SU-DHL-6 (cell line): ENCODE data around the gene DENND5B.

Experiments
- H2AFZ ChIP-seq: fragments of 200-600 bp; sonication (generic); 2 replicates; pipeline ENCODE4 v1.6.1; 2014; ENCODE audit warnings: low read depth, mild to moderate bottlenecking, moderate library complexity, mixed read lengths, antibody characterized with exemption, low read length; ENCODE audit not compliant: severe bottlenecking
- H3F3A ChIP-seq: fragments of 200-600 bp; shearing (Covaris generic); 2 replicates; pipeline ENCODE4 v1.6.0; 2016; ENCODE audit warnings: antibody characterized with exemption, mild to moderate bottlenecking; ENCODE audit not compliant: insufficient read depth
- H3K27ac ChIP-seq: fragments of 200-600 bp; sonication (generic); 2 replicates; pipeline ENCODE4 v1.5.1; 2016; ENCODE audit warnings: low read depth, mild to moderate bottlenecking, low read length, moderate library complexity, mixed read lengths
- H3K27me3 ChIP-seq: fragments of 200-600 bp; sonication (generic), shearing (Covaris generic); 2 replicates; pipeline ENCODE4 v1.6.0; 2014; ENCODE audit warnings: mild to moderate bottlenecking, low read length
- H3K36me3 ChIP-seq: fragments of 200-600 bp; sonication (generic); 2 replicates; pipeline ENCODE4 v1.6.1; 2014; ENCODE audit warnings: mild to moderate bottlenecking, low read length, mixed read lengths
- H3K4me2 ChIP-seq: fragments of 300-600, 200-600 bp; shearing (Covaris generic), sonication (generic); 2 replicates; pipeline ENCODE4 v1.6.0; 2014; ENCODE audit warnings: low read length, low read depth, mild to moderate bottlenecking; ENCODE audit not compliant: poor library complexity, severe bottlenecking
- H3K4me3 ChIP-seq: fragments of 200-600 bp; sonication (generic); 2 replicates; pipeline ENCODE4 v1.5.1; 2014; ENCODE audit warnings: antibody characterized with exemption, low read length, mild to moderate bottlenecking, mixed read lengths; ENCODE audit not compliant: insufficient read depth, poor library complexity, severe bottlenecking
- H3K79me2 ChIP-seq: fragments of 200-600 bp; sonication (generic); 2 replicates; pipeline ENCODE4 v1.6.1; 2014; ENCODE audit warnings: mild to moderate bottlenecking, low read length, moderate library complexity; ENCODE audit not compliant: insufficient read depth
- H3K9ac ChIP-seq: fragments of 200-600 bp; sonication (generic); 2 replicates; pipeline ENCODE4 v1.7.0; 2014; ENCODE audit warnings: mild to moderate bottlenecking, low read length
- H3K9me2 ChIP-seq: fragments of 200-600 bp; sonication (generic); replicated peaks from 2 replicates; pipeline ENCODE4 v1.6.1; 2014; ENCODE audit warnings: low read length; ENCODE audit not compliant: insufficient read depth
- H3K9me3 ChIP-seq: fragments of 200-600 bp; sonication (generic); 2 replicates; pipeline ENCODE4 v1.6.1; 2014; ENCODE audit warnings: low read length, mixed read lengths; ENCODE audit not compliant: insufficient read depth
- H4K20me1 ChIP-seq: fragments of 200-600 bp; sonication (generic); 2 replicates; pipeline ENCODE4 v1.6.1; 2014; ENCODE audit warnings: low read depth, mild to moderate bottlenecking, antibody characterized with exemption, low read length, moderate library complexity, mixed read lengths
- EZH2phosphoT487 ChIP-seq: fragments of 200-600 bp; sonication (generic), shearing (Covaris generic); conservative IDR thresholded peaks from 2 replicates; pipeline ENCODE4 v1.6.1; 2018; ENCODE audit warnings: mild to moderate bottlenecking, antibody characterized with exemption, low read length, moderate library complexity, mixed read lengths
- TF ChIP-seq, protein P1 (sequence below): fragments of 200-600 bp; sonication (generic); IDR thresholded peaks from one replicate; pipeline ENCODE4 v1.5.1; 2017; ENCODE audit warnings: antibody characterized with exemption, mild to moderate bottlenecking, low read length, moderate library complexity; ENCODE audit not compliant: insufficient read depth, poor library complexity, severe bottlenecking

Gene DENND5B

GRCh38 chr12:31366104-31366621, 224.8 kb downstream of the DENND5B start:
- Histone ChIP-seq H2AFZ (no peak overlapping the region), H3K9me3 (no peaks in the 10 kb centered on the region), H3K36me3 (no peaks in the 10 kb centered on the region), H3F3A (no peaks in the 10 kb centered on the region), H4K20me1 (no peaks in the 10 kb centered on the region), H3K9me2 (no peaks in the 10 kb centered on the region), H3K4me3 (no peak overlapping the region), H3K79me2 (no peaks in the 10 kb centered on the region), H3K4me2 (no peak overlapping the region), H3K27ac (no peak overlapping the region), H3K27me3 (no peaks in the 10 kb centered on the region), H3K9ac (no peak overlapping the region)
- no peak for TF ChIP-seq EZH2phosphoT487
- TF ChIP-seq, protein P1, sequence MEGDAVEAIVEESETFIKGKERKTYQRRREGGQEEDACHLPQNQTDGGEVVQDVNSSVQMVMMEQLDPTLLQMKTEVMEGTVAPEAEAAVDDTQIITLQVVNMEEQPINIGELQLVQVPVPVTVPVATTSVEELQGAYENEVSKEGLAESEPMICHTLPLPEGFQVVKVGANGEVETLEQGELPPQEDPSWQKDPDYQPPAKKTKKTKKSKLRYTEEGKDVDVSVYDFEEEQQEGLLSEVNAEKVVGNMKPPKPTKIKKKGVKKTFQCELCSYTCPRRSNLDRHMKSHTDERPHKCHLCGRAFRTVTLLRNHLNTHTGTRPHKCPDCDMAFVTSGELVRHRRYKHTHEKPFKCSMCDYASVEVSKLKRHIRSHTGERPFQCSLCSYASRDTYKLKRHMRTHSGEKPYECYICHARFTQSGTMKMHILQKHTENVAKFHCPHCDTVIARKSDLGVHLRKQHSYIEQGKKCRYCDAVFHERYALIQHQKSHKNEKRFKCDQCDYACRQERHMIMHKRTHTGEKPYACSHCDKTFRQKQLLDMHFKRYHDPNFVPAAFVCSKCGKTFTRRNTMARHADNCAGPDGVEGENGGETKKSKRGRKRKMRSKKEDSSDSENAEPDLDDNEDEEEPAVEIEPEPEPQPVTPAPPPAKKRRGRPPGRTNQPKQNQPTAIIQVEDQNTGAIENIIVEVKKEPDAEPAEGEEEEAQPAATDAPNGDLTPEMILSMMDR: no peak

- H3K9ac ChIP-seq: no peak overlapping the region
- no peak overlapping the region for H3K4me3 ChIP-seq
- H4K20me1 ChIP-seq: no peaks in the 10 kb centered on the region
- no peaks in the 10 kb centered on the region for H3F3A ChIP-seq
- H3K79me2 ChIP-seq: no peaks in the 10 kb centered on the region
- H3K9me3 ChIP-seq: no peaks in the 10 kb centered on the region
- no peak overlapping the region for H3K27ac ChIP-seq
- H3K4me2 ChIP-seq: no peak overlapping the region
- no peaks in the 10 kb centered on the region for H3K36me3 ChIP-seq
- TF ChIP-seq, protein P1: no peak
- TF ChIP-seq EZH2phosphoT487: no peak
- no peak overlapping the region for H2AFZ ChIP-seq
- H3K9me2 ChIP-seq: no peaks in the 10 kb centered on the region
- no peaks in the 10 kb centered on the region for H3K27me3 ChIP-seq
Measured at GRCh38 chr12:31363831-31364230, 227.1 kb downstream of the DENND5B start.

- peak overlapping the region; percentile 45 for H3K4me2 ChIP-seq
- no peaks in the 10 kb centered on the region for H3K79me2 ChIP-seq
- H3K9me2 ChIP-seq: no peaks in the 10 kb centered on the region
- no peaks in the 10 kb centered on the region for H3K9me3 ChIP-seq
- H4K20me1 ChIP-seq: no peaks in the 10 kb centered on the region
- H3K36me3 ChIP-seq: no peaks in the 10 kb centered on the region
- H2AFZ ChIP-seq: peak overlapping the region; percentile 91
- no peak overlapping the region for H3K4me3 ChIP-seq
- TF ChIP-seq EZH2phosphoT487: no peak
- TF ChIP-seq, protein P1: no peak
- H3F3A ChIP-seq: no peaks in the 10 kb centered on the region
- H3K27ac ChIP-seq: no peak overlapping the region
- no peak overlapping the region for H3K9ac ChIP-seq
- H3K27me3 ChIP-seq: no peaks in the 10 kb centered on the region
Measured at GRCh38 chr12:31363416-31363809, 227.5 kb downstream of the DENND5B start.
